Adipocyte (in vitro differentiated cells): Measurements from ENCODE around the gene CBX8.

Experiments used
- DNase-seq: peaks from one replicate; pipeline ENCODE4 v3.0.0-alpha.2; 2015; ENCODE audit warnings: low read depth
- H3K27me3 ChIP-seq: replicated peaks from 2 replicates; pipeline ENCODE4 v1.7.0; 2013; ENCODE audit warnings: mild to moderate bottlenecking, low read length, moderate library complexity; ENCODE audit not compliant: control insufficient read depth, insufficient read depth
- H3K36me3 ChIP-seq: 2 replicates; pipeline ENCODE4 v1.7.0; 2013; ENCODE audit warnings: low read length, mild to moderate bottlenecking, moderate library complexity; ENCODE audit not compliant: control insufficient read depth, insufficient read depth, severe bottlenecking
- H3K4me1 ChIP-seq: 2 replicates; pipeline ENCODE4 v1.7.0; 2013; ENCODE audit warnings: mild to moderate bottlenecking, low read length, moderate library complexity; ENCODE audit not compliant: control insufficient read depth, insufficient read depth
- H3K4me3 ChIP-seq: 2 replicates; pipeline ENCODE4 v1.7.0; 2013; ENCODE audit warnings: mild to moderate bottlenecking, low read length, moderate library complexity
- H3K9ac ChIP-seq: 2 replicates; pipeline ENCODE4 v1.7.0; 2013; ENCODE audit warnings: mild to moderate bottlenecking, low read length, moderate library complexity
- H3K9me3 ChIP-seq: 2 replicates; pipeline ENCODE4 v1.7.0; 2013; ENCODE audit warnings: mild to moderate bottlenecking, low read length, moderate library complexity; ENCODE audit not compliant: control insufficient read depth

Gene CBX8

DNA sequence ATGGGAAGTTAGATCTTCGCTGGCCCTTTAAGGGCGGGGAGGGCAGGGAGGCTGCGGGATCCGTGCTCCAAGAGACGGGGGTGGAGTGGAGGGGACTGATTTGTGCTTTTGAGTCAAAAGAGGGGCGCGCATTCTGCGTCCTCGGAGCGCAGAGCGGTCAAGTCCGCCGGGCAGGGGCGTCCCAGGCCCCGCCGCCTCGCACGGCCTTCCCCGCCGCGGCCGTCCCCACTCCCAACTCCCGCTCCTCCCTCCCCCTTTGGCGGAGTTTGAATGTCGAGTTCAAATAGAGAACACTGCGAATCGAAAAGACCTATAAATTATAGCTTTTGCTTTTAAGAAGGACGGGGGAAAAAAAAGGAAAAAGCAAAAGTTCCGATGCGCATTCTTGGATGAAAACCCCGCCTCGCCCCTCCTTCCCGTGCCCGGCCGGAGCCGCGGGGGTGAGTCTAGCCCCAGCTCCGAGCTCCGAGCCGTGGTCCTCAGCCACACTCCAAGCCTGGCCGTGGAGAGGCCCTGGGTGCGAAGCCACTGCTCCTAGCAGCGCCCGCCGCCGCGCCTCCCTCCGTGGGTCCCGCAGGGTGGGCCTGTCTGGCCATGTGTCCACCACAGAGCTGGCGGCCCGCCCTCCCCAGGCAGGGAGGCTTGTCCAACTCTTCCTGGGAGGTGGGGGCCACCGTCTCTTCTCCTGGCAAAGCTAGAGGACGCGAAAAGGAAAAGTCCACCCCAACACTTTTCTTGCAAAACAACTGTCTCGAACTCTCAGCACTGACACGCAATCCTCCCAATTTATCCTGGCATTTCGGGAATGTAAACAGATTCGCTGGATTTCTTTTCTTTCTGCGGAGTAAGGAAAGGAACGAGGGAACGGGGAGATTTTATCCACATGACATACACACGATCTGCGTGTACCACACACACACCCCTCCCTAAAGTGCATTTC, 3.6 kb downstream of the CBX8 start:
- peaks cover 29% of the 10 kb centered on the region for H3K4me1 ChIP-seq
- H3K27me3 ChIP-seq: peaks cover 42% of the 10 kb centered on the region
- H3K4me3 ChIP-seq: peak overlapping the region; percentile 76
- peak overlapping the region; percentile 77 for H3K9ac ChIP-seq
- H3K9me3 ChIP-seq: no peaks in the 10 kb centered on the region
- DNase-seq: peak; percentile 94
- H3K36me3 ChIP-seq: no peaks in the 10 kb centered on the region

DNA sequence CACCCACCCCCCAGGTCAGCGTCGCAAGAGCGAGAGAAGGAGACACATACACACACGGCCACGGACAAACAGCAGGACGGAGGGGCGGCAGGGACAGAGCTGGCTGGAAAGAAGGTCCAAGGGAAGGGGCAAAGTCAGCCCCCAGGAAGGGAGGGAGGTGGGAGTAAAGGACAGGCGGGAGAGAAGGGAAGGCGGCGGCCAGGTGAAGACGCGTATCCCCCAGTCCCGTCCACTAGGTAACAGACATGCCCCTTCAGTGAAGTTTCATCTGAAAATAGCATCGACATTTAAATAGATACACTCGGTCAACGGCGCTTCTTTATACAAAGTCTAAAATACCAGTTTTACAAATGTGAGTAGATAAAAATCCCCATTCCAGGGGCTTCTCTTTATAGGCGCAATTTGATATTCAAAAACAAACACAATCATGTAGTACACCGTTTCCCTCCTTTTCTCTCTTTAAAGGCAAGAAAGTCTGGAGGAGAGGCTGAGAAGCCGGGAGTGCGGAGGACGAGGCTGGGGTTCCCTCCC, 4.5 kb downstream of the CBX8 start:
- no peak overlapping the region for H3K4me3 ChIP-seq
- peaks cover 50% of the 10 kb centered on the region for H3K27me3 ChIP-seq
- no peaks in the 10 kb centered on the region for H3K9me3 ChIP-seq
- DNase-seq: no peak
- peaks cover 26% of the 10 kb centered on the region for H3K4me1 ChIP-seq
- no peaks in the 10 kb centered on the region for H3K36me3 ChIP-seq
- no peak overlapping the region for H3K9ac ChIP-seq

DNA sequence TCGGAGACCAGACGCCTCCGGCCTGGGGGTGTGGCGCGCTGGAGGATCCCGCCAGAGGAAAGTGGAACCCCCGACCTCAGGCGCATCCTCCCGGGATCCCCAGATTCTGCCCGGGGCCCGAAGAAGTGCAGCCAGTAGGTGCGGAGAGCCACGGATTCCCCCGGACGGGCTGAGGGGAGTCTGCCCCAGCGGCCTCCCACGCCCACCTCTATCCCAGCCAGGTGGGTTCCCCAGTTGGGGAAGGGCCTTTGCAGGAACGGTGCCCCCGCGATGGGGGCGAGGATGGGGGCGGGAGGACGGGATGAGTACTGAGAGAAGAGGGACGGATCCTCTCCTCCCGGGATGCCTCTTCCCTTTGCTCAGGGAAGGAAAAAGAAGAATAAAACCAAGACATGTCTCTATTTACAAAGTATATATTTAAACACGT, 5.1 kb downstream of the CBX8 start:
- Histone ChIP-seq H3K36me3 (no peaks in the 10 kb centered on the region), H3K4me1 (peaks cover 26% of the 10 kb centered on the region), H3K9ac (no peak overlapping the region), H3K27me3 (peaks cover 57% of the 10 kb centered on the region), H3K9me3 (no peaks in the 10 kb centered on the region), H3K4me3 (no peak overlapping the region)
- no peak for DNase-seq

DNA sequence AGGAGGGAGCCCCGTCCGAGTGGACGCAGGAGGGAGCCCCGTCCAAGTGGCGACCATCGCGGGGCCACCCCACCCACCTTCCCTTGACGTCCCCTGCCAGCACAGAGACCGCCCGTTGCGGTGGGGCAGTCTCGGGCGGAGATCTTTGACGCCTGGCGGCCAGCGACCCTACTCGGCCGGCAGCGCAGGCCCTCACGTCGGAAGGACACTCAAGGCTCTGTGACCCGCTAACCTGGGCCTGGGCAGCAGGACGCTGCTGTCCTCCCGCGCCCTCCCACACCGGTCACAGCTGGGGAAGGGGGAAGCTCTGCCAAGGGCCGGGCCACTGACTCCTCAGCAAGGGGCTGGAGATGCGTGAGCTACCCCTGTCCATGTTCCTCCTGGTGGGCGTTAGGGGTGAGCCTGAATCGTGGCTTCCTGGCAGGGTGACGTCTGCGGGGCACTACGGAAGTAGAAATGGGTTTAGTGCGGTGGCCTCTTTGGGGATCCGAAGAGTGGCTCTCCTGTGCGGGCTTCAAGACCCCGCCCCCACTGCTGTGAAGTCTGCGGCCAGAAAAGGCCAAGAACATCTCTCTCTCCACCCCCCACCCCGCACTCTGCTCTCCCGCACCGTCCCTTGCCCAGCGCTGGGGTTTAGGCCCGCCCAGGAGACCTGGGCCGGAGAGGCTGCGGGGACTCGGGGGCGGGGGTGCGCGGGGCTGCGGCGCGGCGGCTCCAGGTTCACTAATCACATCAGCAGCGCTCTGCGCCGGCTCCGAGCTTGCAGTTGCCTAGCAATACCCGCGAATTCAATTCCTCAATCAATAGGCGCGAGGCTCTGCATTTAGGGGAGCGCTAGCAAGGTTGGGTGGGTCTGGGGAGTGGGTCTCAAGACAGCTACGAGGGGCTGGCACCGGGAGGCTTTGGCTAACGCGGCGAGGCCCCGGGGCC, 5.8 kb downstream of the CBX8 start:
- Histone ChIP-seq H3K9ac (no peak overlapping the region), H3K4me1 (peaks cover 22% of the 10 kb centered on the region), H3K27me3 (peaks cover 61% of the 10 kb centered on the region), H3K9me3 (no peaks in the 10 kb centered on the region), H3K4me3 (no peak overlapping the region), H3K36me3 (no peaks in the 10 kb centered on the region)
- no peak for DNase-seq

DNA sequence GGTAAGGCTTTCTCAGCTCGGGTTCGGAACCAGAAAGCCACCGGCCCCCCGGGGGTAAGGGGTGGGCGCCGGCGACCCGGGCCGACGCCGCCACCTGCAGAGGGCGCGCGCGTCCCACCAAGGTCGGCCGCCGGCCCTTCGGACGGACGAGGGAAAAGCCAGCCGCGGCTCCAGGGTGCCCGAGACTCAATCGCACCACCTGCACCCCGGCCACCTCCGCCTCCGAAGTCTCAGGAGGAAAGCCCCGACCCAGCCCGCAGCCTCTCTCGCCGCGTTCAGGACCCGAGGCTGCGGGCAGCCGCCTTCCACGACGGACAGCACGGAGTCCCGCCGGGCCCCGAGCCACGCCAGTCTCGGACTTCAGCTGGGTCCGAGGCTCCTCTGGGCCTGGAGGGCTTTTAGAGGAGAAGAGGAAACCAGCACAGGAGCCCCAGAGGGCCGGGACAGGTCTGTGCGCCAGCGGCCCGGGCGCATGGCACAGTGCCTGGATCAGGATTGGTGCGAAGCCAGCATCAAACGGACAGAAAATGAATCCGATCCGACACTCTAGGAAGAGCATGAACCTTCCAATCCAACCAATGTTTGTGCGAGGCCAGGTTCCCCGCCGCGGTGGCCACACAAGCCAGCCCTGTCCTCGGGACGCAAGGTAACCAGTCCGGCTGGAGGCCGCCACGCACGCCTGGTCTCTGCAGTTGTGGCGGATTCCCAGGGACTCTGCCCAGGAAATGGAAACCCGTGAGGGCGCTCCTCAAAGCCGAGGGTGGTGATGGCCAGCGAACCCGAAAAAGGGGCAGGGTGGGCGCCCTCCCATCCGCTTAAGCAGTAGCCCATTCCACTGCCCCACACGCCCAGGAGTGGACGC, 6.7 kb downstream of the CBX8 start:
- Histone ChIP-seq H3K36me3 (no peaks in the 10 kb centered on the region), H3K9me3 (no peaks in the 10 kb centered on the region), H3K4me1 (peaks cover 17% of the 10 kb centered on the region), H3K4me3 (no peak overlapping the region), H3K27me3 (peaks cover 69% of the 10 kb centered on the region), H3K9ac (no peak overlapping the region)
- peak; percentile 80 for DNase-seq

DNA sequence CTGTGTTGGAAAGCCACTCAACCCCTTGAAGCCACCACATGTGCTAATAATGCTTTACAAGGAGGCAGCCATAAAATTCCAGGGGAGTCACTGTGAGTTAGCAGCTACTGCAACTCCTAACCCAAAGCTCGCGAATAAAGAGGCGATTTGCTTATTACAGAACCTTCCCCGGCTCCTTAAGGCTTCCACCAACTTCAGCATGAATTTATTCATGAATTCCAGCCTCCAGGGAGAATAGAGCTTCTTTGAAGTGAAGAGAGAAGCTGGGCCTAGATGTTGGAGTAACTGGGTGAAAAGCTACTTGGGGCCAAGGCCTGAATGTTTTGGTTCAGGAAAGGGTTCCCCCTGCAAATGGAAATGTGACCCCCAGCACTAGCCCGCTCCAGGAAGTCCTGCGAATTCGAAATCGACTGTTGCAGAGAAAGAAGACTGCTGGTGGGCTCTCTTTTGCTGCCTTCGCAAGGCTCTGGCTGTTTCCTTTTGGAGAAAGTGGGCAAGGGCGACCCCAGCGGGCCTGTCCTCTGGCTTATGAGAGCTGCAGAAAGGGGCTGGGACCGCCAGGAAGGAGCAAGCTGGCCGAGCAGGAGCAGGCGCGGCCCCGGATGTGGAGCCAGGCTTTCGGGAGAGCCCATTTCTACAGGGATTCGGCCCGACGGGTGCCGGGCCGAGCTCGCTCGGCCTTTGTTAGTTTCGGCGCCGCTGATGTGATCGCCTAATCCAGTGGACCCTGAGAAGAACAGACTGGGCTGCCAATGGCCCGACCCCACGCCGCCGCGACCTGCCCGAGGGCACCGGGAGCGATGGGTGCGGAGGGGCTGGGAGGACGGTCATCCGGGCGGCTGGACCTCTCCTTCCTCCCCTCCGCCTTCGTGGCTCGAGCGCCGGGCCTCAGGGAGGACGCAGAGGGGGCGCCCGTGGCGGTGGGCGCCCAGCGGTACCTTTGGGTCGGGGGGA, 7.6 kb downstream of the CBX8 start:
- Histone ChIP-seq H3K4me3 (no peak overlapping the region), H3K36me3 (no peaks in the 10 kb centered on the region), H3K27me3 (peaks cover 73% of the 10 kb centered on the region), H3K9ac (no peak overlapping the region), H3K4me1 (peaks cover 17% of the 10 kb centered on the region), H3K9me3 (no peaks in the 10 kb centered on the region)
- no peak for DNase-seq

DNA sequence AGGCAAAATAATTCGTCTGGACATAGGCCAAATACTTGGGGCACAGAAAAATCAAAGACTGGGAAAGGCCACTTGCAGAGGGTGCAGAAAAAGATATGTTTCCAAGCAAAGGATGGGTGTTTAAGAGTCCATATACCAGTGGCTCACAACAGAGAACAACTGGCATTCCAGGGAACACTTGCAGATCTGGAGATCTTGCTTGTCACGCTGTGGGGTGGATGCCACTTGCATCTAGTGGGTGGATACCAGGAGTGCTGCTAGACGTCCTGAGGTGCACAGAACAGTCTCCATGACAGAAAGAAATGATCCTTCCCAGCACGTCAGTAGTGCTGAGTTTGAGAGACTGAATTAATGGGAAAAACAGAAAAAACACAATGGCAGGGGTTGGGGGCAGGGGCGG, 8.4 kb downstream of the CBX8 start:
- DNase-seq: no peak
- Histone ChIP-seq H3K4me1 (peaks cover 11% of the 10 kb centered on the region), H3K9ac (no peak overlapping the region), H3K9me3 (no peaks in the 10 kb centered on the region), H3K36me3 (no peaks in the 10 kb centered on the region), H3K27me3 (peaks cover 73% of the 10 kb centered on the region), H3K4me3 (no peak overlapping the region)

DNA sequence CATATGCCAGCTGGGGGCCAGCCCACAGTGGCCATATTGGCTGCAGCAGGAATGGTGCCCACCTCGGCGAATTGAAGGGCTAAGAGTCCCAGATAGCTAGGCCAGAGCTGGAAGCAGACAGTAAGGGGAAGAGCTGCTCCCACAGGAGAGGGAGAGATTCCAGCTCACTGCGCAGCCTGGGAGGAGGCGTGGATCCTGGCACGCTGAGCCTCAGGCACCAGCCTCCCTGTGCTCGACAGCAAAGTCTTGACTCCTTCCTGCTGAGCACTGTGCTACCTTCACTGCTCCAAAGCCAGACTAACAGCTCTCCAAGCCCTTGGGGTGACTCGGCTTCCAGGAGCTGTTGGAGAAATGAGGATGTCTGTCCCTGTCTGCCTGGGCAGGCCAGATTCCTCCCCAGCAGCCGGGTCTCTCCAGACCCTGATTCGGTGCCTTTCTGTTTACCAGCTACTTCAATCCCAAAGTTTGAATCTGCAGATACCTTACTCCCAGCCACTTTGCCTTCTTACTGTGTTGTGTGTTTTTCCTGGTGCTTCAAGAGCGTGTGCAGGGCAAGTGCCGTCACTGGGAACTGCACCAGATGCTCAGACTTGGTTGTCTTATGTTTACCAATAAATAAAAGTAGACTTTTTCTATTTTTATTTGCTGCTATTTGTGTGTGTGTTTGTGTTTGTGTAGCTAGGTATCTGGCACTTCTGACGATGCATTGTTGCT, 9.8 kb downstream of the CBX8 start:
- Histone ChIP-seq H3K4me1 (peaks cover 4% of the 10 kb centered on the region), H3K4me3 (no peak overlapping the region), H3K9ac (no peak overlapping the region), H3K36me3 (no peaks in the 10 kb centered on the region), H3K9me3 (no peaks in the 10 kb centered on the region), H3K27me3 (peaks cover 75% of the 10 kb centered on the region)
- no peak for DNase-seq

DNA sequence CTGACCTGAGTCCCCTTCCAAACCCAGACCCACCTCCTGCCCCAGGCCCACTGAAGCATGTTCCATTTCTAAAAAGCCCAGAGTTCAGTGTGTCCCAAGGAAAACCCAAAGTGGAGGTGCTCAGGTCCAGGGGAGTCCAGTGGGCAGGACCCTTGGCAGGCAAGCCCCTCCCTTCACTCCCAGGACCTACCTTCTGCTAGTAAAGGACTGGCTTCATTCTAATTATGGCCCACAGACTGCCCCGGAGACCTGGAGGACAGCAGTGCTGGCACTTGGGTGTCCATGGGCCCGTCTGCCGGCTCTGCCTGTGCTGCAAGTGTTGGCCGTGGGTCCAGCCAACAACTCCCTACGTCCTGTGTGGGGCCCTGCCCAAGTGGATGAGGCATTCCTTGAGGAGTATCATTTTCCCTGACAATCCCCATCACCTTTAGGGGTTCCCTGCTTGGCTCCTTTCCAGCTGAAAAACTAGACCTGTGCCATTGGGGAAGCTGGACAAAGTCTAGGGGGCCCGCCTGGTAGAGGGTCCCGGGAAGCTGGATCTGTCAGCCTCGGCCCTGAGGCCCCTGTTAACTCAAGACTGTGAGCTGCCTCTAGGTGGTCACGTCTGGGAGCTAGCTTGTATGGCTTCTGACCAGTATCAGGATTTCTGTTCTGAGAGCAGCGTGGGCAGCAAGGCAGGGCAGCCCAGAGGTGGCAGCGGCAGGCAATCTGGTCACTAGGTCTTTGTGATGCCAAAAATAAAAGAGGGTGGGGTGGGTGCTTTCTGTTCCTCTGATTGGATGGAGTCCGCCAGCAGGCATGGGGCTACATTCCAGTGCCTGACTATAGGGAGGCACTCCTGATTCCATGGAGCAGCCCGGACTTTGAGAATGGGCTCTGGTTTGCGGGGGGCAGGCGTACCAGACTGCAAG, 10.7 kb downstream of the CBX8 start:
- H3K4me3 ChIP-seq: no peak overlapping the region
- no peaks in the 10 kb centered on the region for H3K9me3 ChIP-seq
- no peak overlapping the region for H3K9ac ChIP-seq
- DNase-seq: no peak
- peaks cover 4% of the 10 kb centered on the region for H3K4me1 ChIP-seq
- H3K36me3 ChIP-seq: no peaks in the 10 kb centered on the region
- H3K27me3 ChIP-seq: peaks cover 73% of the 10 kb centered on the region
